CD4-positive, alpha-beta T cell treated with Interleukin-15 for 1 hour (primary cell): ENCODE results near the gene RNF157.
"Not testable (repeated sequence)": the region's sequence is repeated elsewhere in the genome, so short reads cannot be mapped to it uniquely, and the experiment has no call there.

Source experiments
- DNase-seq: peaks from one replicate; pipeline ENCODE4 v3.0.0-alpha.2; 2020

The RNF157 gene

DNA sequence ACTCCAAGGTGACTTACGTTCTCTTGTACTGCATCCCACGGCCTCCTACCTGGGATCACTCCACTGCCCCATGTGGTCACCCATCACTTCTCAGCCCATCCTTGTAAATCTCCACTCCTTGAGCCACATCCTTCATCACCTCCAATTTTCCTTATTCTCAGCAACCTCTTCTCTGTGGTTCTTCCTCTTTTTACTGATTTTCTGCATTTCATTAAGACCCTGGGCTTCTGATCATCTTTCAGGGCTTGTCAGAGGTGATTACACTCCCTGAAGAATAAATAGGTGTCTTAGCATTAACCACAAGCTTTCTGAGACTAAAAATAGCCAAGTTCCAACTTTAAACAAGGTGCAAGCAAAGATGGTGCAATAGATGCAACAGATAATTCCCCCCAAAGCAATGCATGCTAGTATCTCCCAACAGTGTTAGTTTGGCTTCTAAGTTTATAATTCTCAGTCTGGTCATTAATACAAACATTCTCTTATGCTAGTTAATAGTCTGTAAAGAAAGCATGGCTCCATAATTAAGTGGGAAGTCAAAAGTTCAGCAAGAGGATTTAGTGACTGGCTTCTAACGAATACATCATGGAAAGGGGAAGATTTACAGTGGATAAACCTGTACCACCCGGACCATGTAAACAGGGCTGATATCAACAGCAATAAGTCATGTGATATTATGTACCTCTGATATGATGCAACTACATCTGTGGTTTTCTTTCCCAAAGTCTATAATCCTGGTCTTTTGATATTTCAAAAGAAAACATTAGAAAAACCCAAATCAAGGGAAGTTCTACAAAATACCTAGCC, 51.9 kb downstream of the RNF157 start:
- no peak for DNase-seq

DNA sequence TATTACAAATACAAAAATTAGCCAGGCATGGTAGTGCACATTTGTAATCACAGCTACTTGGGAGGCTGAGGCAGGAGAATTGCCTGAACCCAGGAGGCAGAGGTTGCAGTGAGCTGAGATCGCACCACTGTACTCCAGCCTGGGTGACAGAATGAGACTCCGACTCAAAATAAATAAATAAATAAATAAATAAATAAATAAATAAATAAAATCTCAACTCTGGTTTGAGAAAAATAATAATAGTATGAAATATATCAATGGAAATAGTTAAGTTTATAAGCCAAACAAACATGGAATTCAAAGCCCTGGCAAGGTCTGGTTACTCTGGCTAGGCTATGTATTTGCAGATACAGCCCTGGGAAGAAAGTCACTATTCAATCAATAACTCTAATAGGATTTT, 53.5 kb downstream of the RNF157 start:
- not testable (repeated sequence) for DNase-seq

DNA sequence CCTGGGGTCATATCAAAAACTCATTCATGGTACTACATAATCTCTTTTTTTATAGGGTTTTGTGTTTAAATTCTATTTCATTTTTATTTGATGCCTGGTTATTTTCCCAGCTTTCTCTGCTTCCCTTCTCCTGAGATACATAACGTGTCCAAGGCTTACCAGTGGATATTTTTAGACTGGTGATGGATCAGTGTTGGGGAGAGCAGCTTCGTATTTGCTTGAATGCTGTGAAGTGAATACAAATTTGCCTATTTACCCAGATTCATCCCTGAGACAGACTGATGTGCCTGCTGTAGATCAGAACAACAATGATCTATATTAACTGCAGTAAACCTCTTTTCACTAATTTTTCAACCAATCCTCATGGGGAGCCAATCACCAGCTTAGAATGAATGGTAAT, 56.0 kb downstream of the RNF157 start:
- DNase-seq, result no peak

DNA sequence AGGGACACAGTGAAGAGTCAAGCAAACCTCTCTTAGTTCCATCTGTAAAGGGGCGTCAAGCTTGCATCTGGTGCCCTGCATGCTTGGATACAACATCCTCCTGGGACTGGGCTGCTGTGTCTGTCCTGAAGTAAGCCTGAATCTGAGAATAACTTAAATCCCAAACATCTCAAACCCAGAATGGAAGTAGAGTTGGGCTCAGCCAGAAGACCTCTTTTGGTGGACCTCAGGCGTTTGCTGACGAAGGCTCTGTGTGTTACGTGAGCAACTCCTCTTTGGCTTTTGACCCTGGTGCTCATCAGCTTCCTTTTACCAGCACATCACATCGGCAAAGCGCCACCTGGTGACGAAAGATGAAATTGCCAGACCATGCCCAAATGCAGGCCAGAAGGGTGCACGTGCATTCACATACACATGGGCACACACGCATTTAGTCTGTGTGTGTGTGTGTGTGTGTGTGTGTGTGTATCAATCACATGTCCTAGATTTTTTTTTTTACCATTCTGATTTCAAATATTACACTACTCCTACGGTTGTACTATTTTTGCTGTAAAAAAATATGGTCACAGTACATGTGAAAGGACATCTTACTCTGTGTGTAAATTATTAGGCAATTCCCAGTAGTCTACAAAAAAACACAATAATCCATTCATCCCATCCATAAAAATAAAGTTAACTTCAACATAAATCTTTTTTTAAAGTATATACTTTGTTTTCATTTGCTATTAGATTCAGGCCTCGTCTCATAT, 58.1 kb downstream of the RNF157 start:
- peak; percentile 93 for DNase-seq

DNA sequence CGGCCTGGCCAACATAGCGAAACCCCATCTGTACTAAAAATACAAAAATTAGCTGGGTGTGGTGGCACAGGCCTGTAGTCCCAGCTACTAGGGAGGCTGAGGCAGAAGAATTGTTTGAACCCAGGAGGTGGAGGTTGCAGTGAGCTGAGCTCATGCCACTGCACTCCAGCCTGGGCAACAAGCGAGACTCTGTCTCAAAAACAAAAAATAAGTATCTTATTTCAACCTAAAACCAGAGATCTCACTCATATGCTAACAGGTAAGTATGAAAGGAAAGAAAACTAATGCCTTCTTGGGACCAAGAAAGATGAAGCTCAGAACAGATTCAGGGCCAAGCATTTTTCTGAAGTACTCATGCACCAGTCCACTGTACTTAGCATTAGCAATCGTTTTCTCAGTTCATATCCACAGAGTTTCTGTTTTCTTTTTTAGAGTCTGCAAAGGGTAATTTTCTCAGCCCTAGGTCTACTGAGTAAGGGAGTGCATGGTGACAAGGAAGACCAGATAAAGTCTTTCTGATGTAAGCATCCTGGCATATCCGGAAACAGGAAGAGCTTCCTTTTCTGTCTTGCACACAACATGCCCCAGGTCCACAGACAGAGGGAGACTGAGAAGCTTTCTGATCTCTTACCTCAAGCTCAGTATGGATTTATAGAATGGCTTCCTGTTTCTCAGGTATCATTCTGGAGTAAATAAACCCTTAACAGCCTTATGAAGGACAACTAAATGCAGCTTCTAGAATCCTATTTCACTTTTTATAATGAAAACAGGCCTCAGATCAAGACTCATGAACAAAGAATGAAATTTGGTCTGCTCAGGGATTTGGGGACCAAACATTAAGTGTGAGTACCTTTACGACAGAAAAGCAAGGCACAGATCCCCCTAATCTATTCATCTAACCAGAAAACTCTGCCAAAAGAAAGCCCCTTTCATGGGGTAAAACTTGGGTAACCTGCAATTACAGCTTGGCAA, 60.5 kb downstream of the RNF157 start:
- DNase-seq, result peak; percentile 49

DNA sequence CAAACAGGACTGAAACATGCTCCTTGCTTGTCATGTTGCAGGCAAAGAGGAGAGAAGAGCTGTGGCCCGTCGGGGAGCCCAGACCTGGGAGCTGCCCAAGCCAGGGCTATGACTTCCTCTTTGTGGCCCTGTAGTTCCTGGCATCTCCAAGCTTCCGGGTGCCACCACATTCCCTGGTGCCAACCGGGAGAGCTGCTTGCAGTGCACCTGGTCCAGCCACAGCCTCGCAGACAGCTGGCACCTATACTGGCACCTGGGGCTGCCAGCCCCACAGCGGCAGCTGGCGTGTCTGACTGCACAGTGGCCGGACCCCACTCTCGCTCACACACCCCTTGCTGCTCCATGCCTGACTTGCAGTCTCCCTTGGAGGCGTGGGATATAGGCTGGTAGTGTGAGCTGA, 62.2 kb downstream of the RNF157 start:
- DNase-seq, result no peak

DNA sequence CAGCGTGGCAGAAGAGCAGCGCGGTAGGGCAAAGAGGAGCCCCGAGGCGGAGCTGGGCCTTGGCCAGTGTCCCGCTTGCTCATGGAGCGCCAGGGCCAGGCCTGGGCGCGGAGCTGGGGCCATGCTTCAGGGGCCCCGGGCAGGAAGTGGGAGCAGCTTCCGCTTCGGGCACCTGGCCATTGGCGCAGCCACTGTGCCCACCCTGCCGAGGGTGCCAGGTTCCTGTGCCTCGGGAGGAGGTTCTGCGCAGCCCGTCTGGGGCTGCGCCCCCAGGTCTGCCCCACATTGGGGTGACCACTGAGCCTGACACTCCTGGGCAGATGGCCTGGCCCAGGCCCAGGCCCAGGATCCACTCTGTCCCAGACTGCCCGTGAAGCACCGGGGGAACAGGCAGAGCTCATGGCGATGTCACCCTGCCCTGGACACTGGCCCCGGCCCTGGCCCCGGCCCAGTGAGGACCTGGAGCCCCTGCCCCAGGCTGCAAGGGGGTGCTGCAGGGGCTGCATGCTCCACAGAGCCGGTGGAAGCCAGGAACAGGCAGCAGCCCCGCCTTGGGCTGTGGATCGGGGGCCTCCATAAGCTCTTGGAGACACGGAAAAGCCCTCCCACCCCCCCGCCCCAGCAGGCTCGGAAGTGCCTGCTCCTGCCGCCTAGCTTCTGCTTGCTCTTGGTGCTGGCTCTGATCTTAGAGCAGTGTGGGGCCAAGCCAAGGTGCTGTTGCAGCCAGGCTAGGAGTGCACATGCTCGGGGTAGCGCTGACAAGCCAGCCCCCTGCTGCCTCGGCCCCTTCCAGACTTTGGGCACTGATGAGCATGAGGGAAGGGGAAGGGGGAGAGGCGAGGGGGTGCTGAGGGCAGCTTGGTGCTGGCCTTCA, 63.4 kb downstream of the RNF157 start:
- no peak for DNase-seq

DNA sequence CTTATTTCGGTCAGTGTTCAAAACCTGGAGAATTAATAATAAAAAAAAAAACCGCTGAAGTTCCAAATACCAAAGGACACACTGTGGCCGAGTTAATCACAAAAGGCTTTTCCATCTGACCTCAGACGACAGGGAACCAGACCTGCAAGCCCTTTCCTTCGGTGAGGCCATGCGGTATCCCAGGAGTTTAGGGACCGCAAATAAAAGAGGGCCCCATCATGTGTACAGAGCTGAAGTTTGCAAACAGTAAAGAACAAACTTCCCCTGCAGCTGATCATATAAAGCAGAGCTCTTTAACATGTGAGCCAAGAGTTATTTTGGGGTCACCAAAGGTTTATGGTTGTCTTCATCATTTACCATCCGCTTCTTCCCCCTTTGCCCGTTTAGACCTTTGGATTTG, 66.3 kb downstream of the RNF157 start:
- no peak for DNase-seq

DNA sequence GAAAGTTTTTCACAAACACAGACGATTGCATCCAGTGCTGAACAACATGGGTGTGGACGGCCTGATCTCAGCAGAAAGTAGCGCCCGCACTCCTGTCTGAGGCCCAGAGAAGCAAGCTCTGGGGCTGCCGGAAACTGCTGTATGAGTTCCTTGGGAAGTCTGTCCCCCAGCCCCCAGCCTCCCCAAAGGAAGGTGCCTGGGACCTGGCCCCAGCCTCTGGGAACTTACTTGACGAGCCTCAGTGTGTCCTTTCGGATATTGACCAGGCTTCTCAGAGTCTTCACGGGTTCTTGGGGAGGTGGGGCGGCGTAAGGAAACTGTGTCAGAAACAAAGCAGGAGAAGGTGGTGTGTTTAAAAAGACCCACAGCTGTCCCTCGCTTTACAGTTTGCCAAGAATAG, 66.8 kb downstream of the RNF157 start:
- DNase-seq, result no peak

DNA sequence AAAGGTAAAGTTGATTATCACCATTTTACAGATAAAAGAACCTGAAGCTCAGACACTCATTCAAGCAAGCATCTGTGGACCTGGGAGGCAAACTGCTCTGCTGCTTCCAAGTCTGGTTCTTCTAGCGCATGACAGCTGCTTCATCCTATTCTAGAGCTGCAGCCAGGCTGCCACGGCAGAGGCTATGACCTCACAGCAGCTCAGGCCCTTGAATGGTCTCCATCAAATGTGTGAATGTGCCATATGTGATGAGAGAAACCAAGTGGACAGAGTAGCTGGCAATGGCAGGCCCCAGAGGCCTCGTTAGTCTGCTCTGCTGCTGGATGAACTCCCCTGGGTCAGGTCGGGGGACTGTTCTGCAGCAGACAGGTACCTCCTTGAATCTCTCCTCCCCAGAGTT, 68.6 kb downstream of the RNF157 start:
- DNase-seq, result no peak

DNA sequence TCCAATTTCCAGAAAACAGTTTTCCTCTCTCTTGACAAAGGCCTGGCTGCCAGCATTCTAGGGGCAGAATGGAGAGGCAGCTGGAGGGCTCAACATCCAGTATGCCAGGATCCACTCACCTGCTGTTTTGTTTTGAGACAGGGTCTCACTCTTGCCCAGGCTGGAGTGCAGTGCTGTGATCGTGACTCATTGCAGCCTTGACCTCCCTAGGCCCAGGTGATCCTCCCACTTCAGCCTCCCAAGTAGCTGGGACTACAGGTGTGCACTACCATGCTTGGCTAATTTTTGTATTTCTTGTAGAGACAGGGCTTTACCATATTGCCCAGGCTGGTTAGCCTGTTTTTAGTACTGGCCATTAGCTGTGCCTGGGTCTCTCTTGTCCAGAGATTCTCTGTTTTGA, 70.2 kb downstream of the RNF157 start:
- DNase-seq, result no peak

DNA sequence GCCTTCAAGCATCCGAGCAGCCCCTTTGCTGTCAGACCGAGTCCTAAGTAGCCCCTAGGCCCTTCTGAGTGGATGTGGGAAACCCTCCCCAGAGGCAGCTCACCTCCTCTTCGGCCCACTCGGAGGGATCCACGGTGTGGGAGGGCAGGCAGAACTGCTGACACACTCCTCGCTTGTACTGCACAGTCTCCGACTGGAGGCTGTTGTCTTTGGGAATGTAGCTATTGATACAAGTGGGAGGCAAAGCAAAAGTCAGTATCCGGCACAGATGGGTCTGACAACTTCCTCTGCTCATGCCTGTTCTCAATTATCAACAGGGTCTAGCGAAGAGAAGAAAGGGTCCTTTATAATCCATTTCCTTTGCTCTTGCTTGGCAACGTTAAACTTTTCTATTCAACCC, 73.4 kb downstream of the RNF157 start:
- DNase-seq, result no peak

DNA sequence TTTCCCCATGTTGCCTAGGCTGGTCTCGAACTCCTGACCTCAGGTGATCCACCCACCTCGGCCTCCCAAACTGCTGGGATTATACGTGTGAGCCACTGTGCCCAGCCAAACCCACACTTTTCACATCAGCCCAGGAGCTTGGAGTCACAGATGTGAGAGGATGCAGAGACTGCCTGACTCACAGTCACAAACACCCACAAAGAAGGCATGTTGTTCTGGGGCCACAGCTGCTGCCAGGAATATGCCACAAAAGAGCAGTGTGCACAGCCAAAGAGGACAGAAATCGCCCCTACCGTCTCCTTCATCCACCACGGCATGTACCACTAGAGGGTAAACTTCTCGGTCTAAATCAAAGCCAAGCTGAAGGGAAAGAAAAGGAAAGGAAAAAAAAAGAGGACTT, 74.1 kb downstream of the RNF157 start:
- DNase-seq, result no peak

DNA sequence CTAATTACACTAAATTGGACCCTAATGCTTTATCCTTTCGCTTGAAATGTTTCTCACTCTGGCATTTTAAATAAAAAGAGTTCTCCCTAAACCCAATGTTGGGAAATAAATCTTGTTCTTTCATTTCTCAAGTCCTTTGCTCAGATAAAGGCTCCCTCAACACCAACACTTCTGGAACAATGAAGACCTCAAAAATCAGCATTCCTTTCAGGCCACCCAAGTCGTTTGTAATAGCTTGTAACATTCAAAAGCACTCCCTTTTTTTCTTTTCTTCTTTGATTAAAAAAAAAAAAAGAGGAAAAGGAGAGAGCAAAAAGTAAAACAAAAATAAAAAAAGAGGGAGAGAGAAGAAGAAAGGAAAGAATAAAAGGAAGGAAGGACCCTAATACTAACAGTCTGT, 76.0 kb downstream of the RNF157 start:
- no peak for DNase-seq

DNA sequence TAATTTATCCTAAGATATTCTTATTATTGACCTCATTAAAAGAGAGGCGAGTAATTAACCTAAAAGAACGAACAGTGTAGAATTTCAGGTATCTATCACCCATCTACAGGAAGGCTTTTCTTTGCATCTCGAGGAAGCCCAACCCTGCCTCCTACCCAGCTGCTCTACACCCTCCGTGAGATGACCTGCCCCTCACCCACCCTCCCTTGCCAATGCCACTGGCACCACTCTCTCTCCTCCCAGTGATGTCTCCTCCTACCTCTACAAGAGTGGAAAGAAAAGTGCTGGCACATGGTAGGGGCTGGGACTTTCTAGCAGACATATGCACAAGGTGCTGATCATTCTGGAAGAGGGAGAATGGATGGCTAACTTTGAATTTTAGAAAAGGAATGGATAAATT, 76.4 kb downstream of the RNF157 start:
- DNase-seq, result no peak

DNA sequence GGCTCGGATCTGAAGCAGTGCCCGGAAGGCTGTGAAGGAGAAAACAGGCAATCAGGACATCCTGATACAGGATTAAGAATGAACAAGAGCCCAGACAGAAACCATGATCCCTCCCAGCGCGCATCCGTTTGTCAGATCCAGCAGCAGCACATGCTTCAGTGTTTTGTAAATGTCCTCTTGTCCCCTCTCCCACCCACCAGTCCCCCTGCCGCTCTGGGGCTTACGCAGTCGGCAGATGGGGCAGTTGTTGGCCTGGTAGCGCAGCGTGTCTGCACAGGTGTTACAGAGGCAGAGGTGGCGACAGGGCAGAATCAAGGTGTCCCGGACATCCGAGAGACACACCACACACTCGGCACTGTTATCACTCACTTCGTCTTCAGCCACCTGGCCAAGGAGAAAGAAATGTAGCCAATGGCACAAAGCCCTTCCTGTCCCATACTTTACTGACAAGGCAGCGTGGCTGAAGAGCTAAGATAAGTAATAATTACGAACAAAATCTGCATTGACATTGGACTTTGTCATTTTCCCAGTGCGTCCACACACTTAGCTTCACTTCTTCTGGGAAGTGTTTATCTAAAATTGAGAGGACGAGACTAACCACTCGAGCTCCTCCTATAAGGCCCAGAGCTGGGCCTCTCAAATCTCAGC, 78.5 kb downstream of the RNF157 start:
- no peak for DNase-seq

DNA sequence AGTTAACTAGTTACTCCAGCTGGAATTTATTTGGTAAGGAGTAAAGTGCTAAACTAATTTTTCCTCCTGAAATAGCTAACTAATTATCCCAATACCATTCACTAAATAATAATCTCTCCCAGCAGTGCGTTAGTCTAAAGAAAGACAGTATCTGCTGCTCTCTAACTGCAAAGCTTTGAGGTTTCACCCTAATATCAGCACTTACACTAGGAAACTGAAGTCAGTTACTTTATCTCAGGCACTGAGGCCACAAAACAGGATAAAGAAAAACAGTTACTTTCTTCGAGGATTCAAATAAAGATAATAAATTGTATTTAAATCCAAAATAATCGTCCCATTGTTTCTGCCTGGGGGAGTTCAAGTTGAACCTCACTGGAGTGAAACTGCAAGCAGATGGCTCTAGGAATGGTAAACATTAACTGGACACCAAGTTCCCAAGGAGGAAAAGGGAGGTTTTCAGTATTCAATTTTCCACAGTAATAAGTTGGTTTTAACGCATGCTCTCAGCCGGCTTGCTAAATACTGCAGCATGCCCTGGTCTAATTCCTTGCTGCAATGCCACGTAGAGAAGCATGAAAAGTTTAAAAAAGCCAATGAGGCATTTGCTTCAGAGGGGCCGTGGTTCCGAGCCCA, 79.3 kb downstream of the RNF157 start:
- no peak for DNase-seq

DNA sequence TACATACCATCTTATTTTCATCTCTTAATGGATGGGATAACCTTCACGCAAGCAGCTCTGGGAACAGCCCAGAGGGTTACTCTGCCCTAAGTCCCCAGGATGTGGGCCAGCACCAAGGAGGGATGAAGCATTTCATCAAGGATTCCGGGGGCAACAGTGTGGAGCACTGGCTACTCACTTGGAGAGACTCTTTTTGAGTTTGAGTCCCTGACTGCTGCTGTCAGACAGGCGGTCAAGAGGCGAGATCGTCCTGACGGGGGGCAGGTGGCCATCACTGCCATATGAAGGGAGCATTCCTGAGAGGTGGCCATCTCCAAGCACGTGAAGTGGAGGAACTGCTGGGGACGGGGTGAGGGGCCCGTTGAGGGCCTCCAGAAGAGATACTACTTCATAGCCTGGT, 81.1 kb downstream of the RNF157 start:
- no peak for DNase-seq

DNA sequence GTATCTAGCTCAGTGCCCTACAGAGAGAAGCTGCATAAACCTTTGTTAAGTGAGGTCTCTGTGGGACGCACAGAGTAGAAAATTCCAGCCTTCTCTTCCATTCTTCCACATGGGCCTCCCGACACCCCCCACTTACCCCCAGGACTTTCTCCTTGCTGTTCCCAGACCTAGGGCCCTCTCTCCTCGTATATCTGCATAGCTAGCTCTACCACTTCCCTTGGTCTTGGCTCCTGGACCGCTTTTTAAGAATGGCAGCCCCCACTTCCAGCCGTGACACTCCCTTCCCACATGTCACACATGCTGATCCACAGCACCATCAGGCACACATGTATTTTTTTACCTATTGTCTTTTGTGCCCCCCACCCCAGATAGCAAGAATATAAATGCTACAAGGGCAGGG, 82.5 kb downstream of the RNF157 start:
- no peak for DNase-seq

DNA sequence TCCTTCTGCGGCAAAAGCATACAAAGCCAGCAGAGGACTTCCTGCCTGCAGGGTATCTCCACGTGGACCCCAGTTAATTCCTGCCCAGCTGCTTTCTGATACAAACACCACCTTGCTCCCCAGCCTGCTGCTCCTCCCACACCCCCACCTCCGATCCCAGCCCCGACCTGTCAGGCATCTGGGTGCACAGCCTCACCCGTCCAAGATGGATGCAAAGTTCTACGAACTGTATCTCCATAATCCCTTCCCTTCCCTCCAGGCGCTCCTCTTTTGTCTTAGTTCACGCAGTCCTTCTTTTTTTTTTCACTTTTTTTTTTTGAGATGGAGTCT, 83.7 kb downstream of the RNF157 start:
- DNase-seq, result no peak

DNA sequence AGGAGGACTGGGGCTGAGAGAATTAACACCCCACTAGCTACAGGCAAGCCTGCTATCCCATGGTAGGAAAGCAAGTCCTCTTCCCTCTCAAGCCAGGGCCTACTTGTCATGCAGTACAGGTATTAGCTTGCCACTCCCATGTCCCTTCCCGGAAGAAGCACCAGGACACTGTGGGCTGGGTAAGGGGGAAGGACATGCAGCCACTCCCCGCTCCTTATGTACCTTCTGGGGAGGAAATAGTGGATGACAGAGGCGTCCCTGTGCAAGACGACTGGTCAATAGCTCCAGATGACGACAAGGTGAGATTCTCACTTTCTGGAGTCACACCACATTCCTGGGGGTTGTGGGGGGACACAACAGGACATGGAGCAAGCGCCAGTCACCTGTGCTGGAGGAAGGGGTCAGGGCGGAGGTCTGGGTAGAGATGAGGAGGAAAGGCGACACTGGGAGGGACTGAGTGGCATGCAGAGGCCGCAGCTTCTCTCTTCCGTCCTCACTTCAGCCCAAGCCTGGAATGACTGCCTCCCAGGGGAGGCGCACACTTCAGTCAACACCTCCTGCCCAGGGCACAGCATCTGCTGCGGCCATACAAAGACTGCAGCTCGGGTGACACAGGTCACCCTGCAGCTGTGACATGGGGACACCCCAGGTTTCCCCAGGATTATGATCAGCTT, 84.2 kb downstream of the RNF157 start:
- no peak for DNase-seq
